Measurements from ENCODE around the gene CBR3.

The CBR3 gene

DNA sequence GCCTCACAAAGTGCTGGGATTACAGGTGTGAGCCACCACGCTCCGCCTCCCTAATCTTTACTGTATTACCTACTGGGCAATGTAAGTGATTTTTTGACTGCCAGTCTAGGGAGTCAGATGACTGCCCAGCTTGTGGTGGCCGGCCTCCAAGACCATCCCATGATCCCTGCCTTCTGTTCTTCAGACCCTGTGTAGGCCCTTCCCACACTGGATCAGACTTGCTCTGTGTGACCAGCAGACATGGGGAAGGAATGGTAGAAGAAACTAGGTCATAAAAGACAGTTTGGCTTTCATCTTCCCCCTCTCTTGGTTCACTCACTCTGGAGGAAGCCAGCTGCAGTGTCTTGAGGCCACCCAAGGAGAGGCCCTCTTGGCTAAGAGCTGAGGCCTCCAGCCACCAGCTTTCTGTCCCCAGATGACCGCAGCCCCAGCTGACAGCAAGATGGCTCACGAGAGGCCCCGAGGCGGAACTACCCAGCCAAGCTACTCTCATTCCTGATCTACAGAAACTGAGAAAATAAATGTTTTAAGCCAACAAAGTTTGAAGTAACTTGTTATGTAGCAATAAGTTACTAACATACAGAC is 14.5 kb upstream of the CBR3 start:
- TF ChIP-seq, protein P1, sequence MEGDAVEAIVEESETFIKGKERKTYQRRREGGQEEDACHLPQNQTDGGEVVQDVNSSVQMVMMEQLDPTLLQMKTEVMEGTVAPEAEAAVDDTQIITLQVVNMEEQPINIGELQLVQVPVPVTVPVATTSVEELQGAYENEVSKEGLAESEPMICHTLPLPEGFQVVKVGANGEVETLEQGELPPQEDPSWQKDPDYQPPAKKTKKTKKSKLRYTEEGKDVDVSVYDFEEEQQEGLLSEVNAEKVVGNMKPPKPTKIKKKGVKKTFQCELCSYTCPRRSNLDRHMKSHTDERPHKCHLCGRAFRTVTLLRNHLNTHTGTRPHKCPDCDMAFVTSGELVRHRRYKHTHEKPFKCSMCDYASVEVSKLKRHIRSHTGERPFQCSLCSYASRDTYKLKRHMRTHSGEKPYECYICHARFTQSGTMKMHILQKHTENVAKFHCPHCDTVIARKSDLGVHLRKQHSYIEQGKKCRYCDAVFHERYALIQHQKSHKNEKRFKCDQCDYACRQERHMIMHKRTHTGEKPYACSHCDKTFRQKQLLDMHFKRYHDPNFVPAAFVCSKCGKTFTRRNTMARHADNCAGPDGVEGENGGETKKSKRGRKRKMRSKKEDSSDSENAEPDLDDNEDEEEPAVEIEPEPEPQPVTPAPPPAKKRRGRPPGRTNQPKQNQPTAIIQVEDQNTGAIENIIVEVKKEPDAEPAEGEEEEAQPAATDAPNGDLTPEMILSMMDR (IDR thresholded peaks at IDR 0.05; ENCODE audit: insufficient read depth, low read depth, low read length, missing control alignments): no peak
- H3K4me3 ChIP-seq (ENCODE audit: low read length): no peak overlapping the region
- no peak for DNase-seq (ENCODE audit: low read depth)

GRCh38 chr21:36122977-36123376 is 11.9 kb upstream of the CBR3 start:
- DNase-seq (ENCODE audit: low read depth): no peak
- TF ChIP-seq, protein P1 (IDR thresholded peaks at IDR 0.05; ENCODE audit: insufficient read depth, low read depth, low read length, missing control alignments): peak; percentile 55
- no peak overlapping the region for H3K4me3 ChIP-seq (ENCODE audit: low read length)

- TF ChIP-seq, protein P1 (IDR thresholded peaks at IDR 0.05; ENCODE audit: insufficient read depth, low read depth, low read length, missing control alignments): no peak
- no peak for DNase-seq (ENCODE audit: low read depth)
- no peak overlapping the region for H3K4me3 ChIP-seq (ENCODE audit: low read length)
Measured at GRCh38 chr21:36124395-36124794, 10.5 kb upstream of the CBR3 start.

GRCh38 chr21:36125512-36126207 is 9.2 kb upstream of the CBR3 start:
- DNase-seq (ENCODE audit: low read depth): peak; percentile 73
- H3K4me3 ChIP-seq (ENCODE audit: low read length): no peak overlapping the region
- TF ChIP-seq, protein P1 (IDR thresholded peaks at IDR 0.05; ENCODE audit: insufficient read depth, low read depth, low read length, missing control alignments): peak; percentile 98

DNA sequence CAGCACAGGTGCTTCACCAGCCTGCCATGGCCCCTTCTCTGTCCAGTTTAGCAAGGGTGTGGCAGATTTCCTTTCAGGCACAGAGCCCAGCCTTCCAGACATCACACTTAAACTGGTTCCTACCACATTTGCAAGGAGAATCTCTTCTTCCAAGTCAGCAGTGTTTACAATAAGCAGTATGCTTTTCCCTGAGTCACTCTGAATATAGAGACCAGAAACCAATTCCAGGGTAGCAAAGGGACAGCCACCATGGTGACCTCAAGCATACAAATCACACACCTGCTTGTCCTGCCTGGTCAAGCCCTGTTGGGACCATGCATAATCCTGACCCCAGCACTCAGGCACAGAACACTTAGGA is 8.7 kb upstream of the CBR3 start:
- no peak overlapping the region for H3K4me3 ChIP-seq (ENCODE audit: low read length)
- DNase-seq (ENCODE audit: low read depth): peak; percentile 71
- TF ChIP-seq, protein P1 (IDR thresholded peaks at IDR 0.05; ENCODE audit: insufficient read depth, low read depth, low read length, missing control alignments): no peak

GRCh38 chr21:36126621-36127110 is 8.2 kb upstream of the CBR3 start:
- TF ChIP-seq, protein P1 (IDR thresholded peaks at IDR 0.05; ENCODE audit: insufficient read depth, low read depth, low read length, missing control alignments): no peak
- DNase-seq (ENCODE audit: low read depth): peak; percentile 69
- no peak overlapping the region for H3K4me3 ChIP-seq (ENCODE audit: low read length)

All from epithelial cell of esophagus (primary cell).